Keratinocyte (primary cell): ENCODE measurements around the gene FHIT. TPM values are rescaled to one million over a fixed set of nuclear protein-coding genes. Genes with fewer than 3 reads are reported as not detected.

Experiments used
- DNase-seq: peaks from one replicate; pipeline ENCODE4 v3.0.0-alpha.2; 2011; ENCODE audit warnings: low read depth, missing footprints, low spot score
- FAIRE-seq: peaks from 2 replicates; lab custom pipeline; 2011; peaks lifted over from hg19 to GRCh38; lab: Jason Lieb, UNC
- H2AFZ ChIP-seq: 2 replicates; pipeline ENCODE4 v1.6.0; 2012; ENCODE audit warnings: low read length, control low read depth, inconsistent platforms; ENCODE audit not compliant: control insufficient read depth
- H3K27ac ChIP-seq: 2 replicates; pipeline ENCODE4 v1.5.1; 2011; ENCODE audit warnings: low read length; ENCODE audit not compliant: control insufficient read depth, insufficient read depth
- H3K27me3 ChIP-seq: 3 replicates; pipeline ENCODE4 v1.6.0; 2011; ENCODE audit warnings: low read length; ENCODE audit not compliant: control insufficient read depth, insufficient read depth; ENCODE audit errors: extremely low read depth
- H3K36me3 ChIP-seq, 2 experiments: 2 replicates in 1 of 2; 3 replicates in 1 of 2; pipeline ENCODE4 v1.5.1; 2011; ENCODE audit warnings: low read length in 2 of 2, mild to moderate bottlenecking in 1 of 2; ENCODE audit not compliant: control insufficient read depth in 2 of 2, insufficient read depth in 2 of 2; ENCODE audit errors: extremely low read depth in 1 of 2
- H3K4me1 ChIP-seq: 3 replicates; pipeline ENCODE4 v1.5.1; 2011; ENCODE audit warnings: low read length; ENCODE audit not compliant: control insufficient read depth, insufficient read depth; ENCODE audit errors: extremely low read depth
- H3K4me2 ChIP-seq: 3 replicates; pipeline ENCODE4 v1.6.0; 2011; ENCODE audit warnings: low read depth, low read length; ENCODE audit not compliant: control insufficient read depth, insufficient read depth; ENCODE audit errors: extremely low read depth
- H3K4me3 ChIP-seq, 3 experiments: fragments of 200-600 bp in 1 of 3; sonication (generic) in 1 of 3; 2 replicates in 2 of 3; 3 replicates in 1 of 3; pipeline ENCODE4 v1.5.1; 2011 to 2016; ENCODE audit warnings: low read length in 3 of 3, mild to moderate bottlenecking in 3 of 3, control low read depth in 2 of 3, inconsistent platforms in 1 of 3, low read depth in 1 of 3, mixed read lengths in 1 of 3, mixed run types in 1 of 3, moderate library complexity in 1 of 3; ENCODE audit not compliant: control insufficient read depth in 2 of 3, insufficient read depth in 2 of 3; ENCODE audit errors: extremely low read depth in 1 of 3
- H3K79me2 ChIP-seq: 2 replicates; pipeline ENCODE4 v1.6.0; 2012; ENCODE audit warnings: low read length; ENCODE audit not compliant: control insufficient read depth, insufficient read depth
- H3K9ac ChIP-seq: 3 replicates; pipeline ENCODE4 v1.6.0; 2011; ENCODE audit warnings: low read length; ENCODE audit not compliant: control insufficient read depth, insufficient read depth; ENCODE audit errors: extremely low read depth
- H3K9me1 ChIP-seq: 3 replicates; pipeline ENCODE4 v1.6.0; 2011; ENCODE audit warnings: low read length; ENCODE audit not compliant: control insufficient read depth, insufficient read depth; ENCODE audit errors: extremely low read depth
- H3K9me3 ChIP-seq: 2 replicates; pipeline ENCODE4 v1.5.1; 2012; ENCODE audit warnings: low read depth, low read length; ENCODE audit not compliant: control insufficient read depth
- H4K20me1 ChIP-seq: 3 replicates; pipeline ENCODE4 v1.6.0; 2011; ENCODE audit warnings: low read length; ENCODE audit not compliant: control insufficient read depth, insufficient read depth; ENCODE audit errors: extremely low read depth
- CTCF ChIP-seq, 3 experiments: IDR thresholded peaks in 1 of 3; conservative IDR thresholded peaks in 1 of 3; optimal IDR thresholded peaks in 1 of 3; 2 replicates in 2 of 3; 3 replicates in 1 of 3; pipeline versions ENCODE3 to v1.5.1; 2011; ENCODE audit warnings: low read length in 3 of 3, mild to moderate bottlenecking in 3 of 3, moderate library complexity in 2 of 3, control low read depth in 1 of 3, inconsistent platforms in 1 of 3; ENCODE audit not compliant: insufficient read depth in 2 of 3; ENCODE audit errors: extremely low read depth in 1 of 3
- EZH2 ChIP-seq: IDR thresholded peaks from one replicate; pipeline ENCODE4 v1.6.1; 2012; ENCODE audit warnings: inconsistent platforms, mild to moderate bottlenecking, low read length, moderate library complexity
- dilution Hi-C: fragments of 300-500 bp; cut with MboI; formaldehyde crosslinking; loops from one replicate; pipeline ENCODE4 v1.7.0; 2020; ENCODE audit warnings: low sequenced_read_pairs; ENCODE audit not compliant: extremely low pct_ligation_motif_present
- polyA plus RNA-seq, 5 experiments: library from polyadenylated mRNA; depleted of rRNA in 3 of 5; stranded (reverse) in 3 of 5; stranded (forward) in 1 of 5; unstranded in 1 of 5; fragments of >200 nt; gene quantifications; 1 replicate in 1 of 5; 2 replicates in 3 of 5; 3 replicates in 1 of 5; pipeline versions ENCODE4 v1.2.1 to v1.2.3, GENCODE V29; 2011 to 2012; ENCODE audit warnings: missing spikeins in 2 of 5, low read depth in 1 of 5, low replicate concordance in 1 of 5

Gene FHIT
- polyA plus RNA-seq, 1 donor (not counting 4 experiments of a cell fraction or from before 2014, with no cell fraction given), result 2.2 TPM

- TF ChIP-seq CTCF (optimal IDR thresholded peaks at IDR 0.05 in 1 of 3, IDR thresholded peaks at IDR 0.05 in 1 of 3, conservative IDR thresholded peaks at IDR 0.05 in 1 of 3; ENCODE audit: extremely low read depth in 1 of 3, insufficient read depth in 2 of 3, low read length in 3 of 3) (no peak), EZH2 (no peak)
- H3K4me1 ChIP-seq, result no peaks in the 10 kb centered on the region
- H3K27me3 ChIP-seq, result no peaks in the 10 kb centered on the region
- no peak overlapping the region for H3K27ac ChIP-seq
- H3K9me3 ChIP-seq, result no peaks in the 10 kb centered on the region
- no peaks in the 10 kb centered on the region for H3K79me2 ChIP-seq
- H3K9ac ChIP-seq, result no peak overlapping the region
- no peaks in the 10 kb centered on the region for H3K36me3 ChIP-seq
- no peaks in the 10 kb centered on the region for H4K20me1 ChIP-seq
- no peak overlapping the region for H2AFZ ChIP-seq
- no peak overlapping the region for H3K4me3 ChIP-seq
- DNase-seq, result no peak
- dilution Hi-C loops, result no loop called here
- no peak for FAIRE-seq
- no peak overlapping the region for H3K4me2 ChIP-seq
- H3K9me1 ChIP-seq, result no peaks in the 10 kb centered on the region
Measured at GRCh38 chr3:61297821-61298220, 46.6 kb upstream of the FHIT start.

GRCh38 chr3:61288446-61288845, 37.2 kb upstream of the FHIT start:
- Histone ChIP-seq H3K9ac (no peak overlapping the region), H3K9me3 (no peaks in the 10 kb centered on the region), H3K27ac (no peak overlapping the region), H3K4me1 (no peaks in the 10 kb centered on the region), H3K27me3 (no peaks in the 10 kb centered on the region), H3K4me2 (no peak overlapping the region), H3K79me2 (no peaks in the 10 kb centered on the region), H3K9me1 (no peaks in the 10 kb centered on the region), H2AFZ (no peak overlapping the region), H4K20me1 (no peaks in the 10 kb centered on the region), H3K4me3 (no peak overlapping the region), H3K36me3 (no peaks in the 10 kb centered on the region)
- no peak for FAIRE-seq
- no peak for DNase-seq
- dilution Hi-C loops, result no loop called here
- TF ChIP-seq EZH2 (no peak), CTCF (optimal IDR thresholded peaks at IDR 0.05 in 1 of 3, IDR thresholded peaks at IDR 0.05 in 1 of 3, conservative IDR thresholded peaks at IDR 0.05 in 1 of 3; ENCODE audit: extremely low read depth in 1 of 3, insufficient read depth in 2 of 3, low read length in 3 of 3) (no peak)
